ENCODE data around the gene RNF212B.
A peak's percentile ranks its signal among the peaks of the same experiment; 100 is the strongest.

The RNF212B gene

GRCh38 chr14:23297611-23298277 is 60.0 kb downstream of the RNF212B start:
- no peak for DNase-seq

GRCh38 chr14:23299211-23299957 is 61.6 kb downstream of the RNF212B start:
- no peak for DNase-seq

- DNase-seq, result no peak
Observed at GRCh38 chr14:23299986-23300686, 62.4 kb downstream of the RNF212B start.

- no peak for DNase-seq
Observed at GRCh38 chr14:23300687-23301223, 63.0 kb downstream of the RNF212B start.

- peak; percentile 98 for DNase-seq
Observed at GRCh38 chr14:23301288-23301968, 63.7 kb downstream of the RNF212B start.

GRCh38 chr14:23301969-23302289 is 64.2 kb downstream of the RNF212B start:
- no peak for DNase-seq

- DNase-seq, result peak; percentile 88
Observed at GRCh38 chr14:23302290-23303225, 64.8 kb downstream of the RNF212B start, which contains the start of gene PPP1R3E. Gene PPP1R3E, minus strand, starts transcription at chr14:23302859. Its CDS starts 283 bp downstream, at chr14:23302576.

GRCh38 chr14:23306412-23307145 is 68.8 kb downstream of the RNF212B start, which contains the start of gene BCL2L2:
Gene BCL2L2, plus strand, starts transcription at chr14:23306833. Its CDS starts 935 bp downstream, at chr14:23307768.
- peak; percentile 54 for DNase-seq

- no peak for DNase-seq
Observed at GRCh38 chr14:23307146-23307530, 69.4 kb downstream of the RNF212B start.

GRCh38 chr14:23307687-23308644 is 70.2 kb downstream of the RNF212B start:
- DNase-seq, result no peak

GRCh38 chr14:23308721-23309445 is 71.1 kb downstream of the RNF212B start:
- DNase-seq, result no peak

GRCh38 chr14:23310546-23310945 is 72.8 kb downstream of the RNF212B start:
- DNase-seq, result no peak

GRCh38 chr14:23316300-23316699 is 78.6 kb downstream of the RNF212B start:
- no peak for DNase-seq

- DNase-seq, result no peak
Observed at GRCh38 chr14:23319746-23320583, 82.2 kb downstream of the RNF212B start.

- DNase-seq, result peak; percentile 100
Observed at GRCh38 chr14:23320584-23321571, 83.1 kb downstream of the RNF212B start, which contains the start of gene PABPN1. Gene PABPN1, plus strand, starts transcription at chr14:23321457. Its CDS starts 13 bp downstream, at chr14:23321470.
